B cell (primary cell): Measurements from ENCODE around the gene RPTOR. TPM values are rescaled to one million over a fixed set of nuclear protein-coding genes. Genes with fewer than 3 reads are reported as not detected.

Experiments used
- ATAC-seq: fragments of 200-7000 bp; cut with Tn5 transposase; one replicate; pipeline ENCODE4 v1.10.0; 2021; ENCODE audit warnings: low read depth, mild to moderate bottlenecking, moderate number of reproducible peaks, moderate library complexity
- CTCF ChIA-PET: fragments of 350-600 bp; sonication (Branson Sonifier 250); formaldehyde crosslinking; loops from one replicate; lab custom pipeline; 2021; ENCODE audit warnings: antibody characterized with exemption, inconsistent platforms; lab: Charles Lee
- POLR2A ChIA-PET: fragments of 350-600 bp; sonication (Branson Sonifier 250); formaldehyde crosslinking; loops from one replicate; lab custom pipeline; 2021; ENCODE audit warnings: antibody characterized with exemption; lab: Charles Lee
- DNase-seq: peaks from one replicate; pipeline ENCODE4 v3.0.0; 2013
- H2AFZ ChIP-seq: 2 replicates; pipeline ENCODE4 v1.6.1; 2012; ENCODE audit warnings: mild to moderate bottlenecking, low read depth, low read length; ENCODE audit not compliant: insufficient read depth, poor library complexity, severe bottlenecking
- H3K27ac ChIP-seq, 2 donors: 1 replicate in 1 of 2; 2 replicates in 1 of 2; pipeline ENCODE4 v1.5.1; 2012 to 2013; ENCODE audit warnings: low read length in 2 of 2, mild to moderate bottlenecking in 2 of 2, moderate library complexity in 1 of 2
- H3K27me3 ChIP-seq, 4 experiments: fragments of 200-600 bp in 1 of 4; sonication (generic) in 1 of 4; replicated peaks in 1 of 4; 1 replicate in 2 of 4; 2 replicates in 2 of 4; pipeline versions ENCODE4 v1.6.1 to v1.7.0; 2013 to 2016; ENCODE audit warnings: low read length in 3 of 4, mild to moderate bottlenecking in 2 of 4, mixed read lengths in 1 of 4, moderate library complexity in 1 of 4; ENCODE audit not compliant: insufficient read depth in 4 of 4, control insufficient read depth in 3 of 4; ENCODE audit errors: control extremely low read depth in 1 of 4
- H3K36me3 ChIP-seq, 2 experiments: replicated peaks in 1 of 2; 1 replicate in 1 of 2; 2 replicates in 1 of 2; pipeline versions ENCODE4 v1.6.1 to v1.7.1; 2013; ENCODE audit warnings: low read length in 1 of 2; ENCODE audit not compliant: insufficient read depth in 2 of 2, control insufficient read depth in 1 of 2; ENCODE audit errors: control extremely low read depth in 1 of 2, extremely low read depth in 1 of 2
- H3K4me1 ChIP-seq, 2 donors: fragments of 200-600 bp in 1 of 2; sonication (generic) in 1 of 2; 1 replicate in 1 of 2; 2 replicates in 1 of 2; pipeline versions ENCODE4 v1.5.1 to v1.6.1; 2013 to 2017; ENCODE audit warnings: low read length in 2 of 2; ENCODE audit not compliant: control insufficient read depth in 2 of 2, insufficient read depth in 2 of 2
- H3K4me2 ChIP-seq: replicated peaks from 2 replicates; pipeline ENCODE3; 2012; ENCODE audit warnings: mild to moderate bottlenecking, low read depth, low read length; ENCODE audit not compliant: poor library complexity, severe bottlenecking
- H3K4me3 ChIP-seq, 5 experiments: fragments of 200-600 bp in 1 of 5; sonication (generic) in 1 of 5; 1 replicate in 3 of 5; 2 replicates in 2 of 5; pipeline versions ENCODE4 v1.5.1 to v1.7.0; 2011 to 2016; ENCODE audit warnings: low read length in 4 of 5, mild to moderate bottlenecking in 4 of 5, low read depth in 2 of 5, control low read depth in 1 of 5, moderate library complexity in 1 of 5; ENCODE audit not compliant: insufficient read depth in 1 of 5; ENCODE audit errors: control extremely low read depth in 1 of 5, extremely low read depth in 1 of 5
- H3K79me2 ChIP-seq: fragments of 200-600 bp; sonication (generic); one replicate; pipeline ENCODE4 v1.6.0; 2016; ENCODE audit warnings: low read length; ENCODE audit not compliant: control insufficient read depth, insufficient read depth
- H3K9ac ChIP-seq: fragments of 200-600 bp; sonication (generic); 2 replicates; pipeline ENCODE4 v1.6.1; 2017; ENCODE audit warnings: mild to moderate bottlenecking, low read length, moderate library complexity
- H3K9me3 ChIP-seq, 3 donors: one replicate each; pipeline versions ENCODE4 v1.6.1 to v1.7.1; 2013; ENCODE audit warnings: low read length in 2 of 3; ENCODE audit not compliant: control insufficient read depth in 2 of 3, insufficient read depth in 1 of 3; ENCODE audit errors: control extremely low read depth in 1 of 3
- H4K20me1 ChIP-seq: 2 replicates; pipeline ENCODE4 v1.6.0; 2012; ENCODE audit warnings: mild to moderate bottlenecking, low read length; ENCODE audit not compliant: insufficient read depth, control insufficient read depth, poor library complexity, severe bottlenecking
- H3K27ac Mint-ChIP-seq: one replicate; pipeline ENCODE4 v1.8.0; 2021; ENCODE audit warnings: mixed read lengths
- H3K27me3 Mint-ChIP-seq: one replicate; pipeline ENCODE4 v1.8.0; 2021; ENCODE audit warnings: mixed read lengths
- H3K4me1 Mint-ChIP-seq: one replicate; pipeline ENCODE4 v1.8.0; 2021; ENCODE audit warnings: mixed read lengths
- H3K4me3 Mint-ChIP-seq: one replicate; pipeline ENCODE4 v1.8.0; 2021; ENCODE audit warnings: mixed read lengths
- H3K9me3 Mint-ChIP-seq: one replicate; pipeline ENCODE4 v1.8.0; 2022; ENCODE audit warnings: mixed read lengths; ENCODE audit not compliant: insufficient read depth
- CTCF ChIP-seq: fragments of 200-600 bp; IDR thresholded peaks from one replicate; pipeline ENCODE4 v1.8.0; 2022; ENCODE audit warnings: antibody characterized with exemption, mild to moderate bottlenecking
- EZH2 ChIP-seq: IDR thresholded peaks from 2 replicates; pipeline ENCODE4 v1.6.1; 2012; ENCODE audit warnings: borderline replicate concordance, low read depth, mild to moderate bottlenecking, moderate library complexity, low read length; ENCODE audit not compliant: insufficient read depth, poor library complexity, severe bottlenecking
- WGBS: methylation state at CpG from one replicate; pipeline ENCODE4 v1.1.5; 2013; ENCODE audit warnings: missing lambda C conversion rate; ENCODE audit not compliant: insufficient coverage; 5-methylcytosine and 5-hydroxymethylcytosine counted together
- intact Hi-C: fragments of 100-400 bp; cut with micrococcal nuclease; formaldehyde crosslinking; loops from one replicate; pipeline ENCODE4 v1.10.0; 2022
- polyA plus RNA-seq: library from polyadenylated mRNA; depleted of rRNA; stranded (reverse); fragments of >200 nt; gene quantifications from 2 replicates; pipeline ENCODE4 v1.2.3, GENCODE V29; 2012
- total RNA-seq, 2 donors: library from RNA; stranded (reverse); fragments of 120-200 nt in 1 of 2; gene quantifications; 1 replicate in 1 of 2; 2 replicates in 1 of 2; pipeline versions ENCODE4 v1.2.3 to v1.2.4, GENCODE V29; 2013 to 2022

Gene RPTOR
- total and polyA plus RNA-seq, 2 donors (not counting 1 experiment from before 2014, with no cell fraction given) = 13.4 to 58.8 TPM

DNA sequence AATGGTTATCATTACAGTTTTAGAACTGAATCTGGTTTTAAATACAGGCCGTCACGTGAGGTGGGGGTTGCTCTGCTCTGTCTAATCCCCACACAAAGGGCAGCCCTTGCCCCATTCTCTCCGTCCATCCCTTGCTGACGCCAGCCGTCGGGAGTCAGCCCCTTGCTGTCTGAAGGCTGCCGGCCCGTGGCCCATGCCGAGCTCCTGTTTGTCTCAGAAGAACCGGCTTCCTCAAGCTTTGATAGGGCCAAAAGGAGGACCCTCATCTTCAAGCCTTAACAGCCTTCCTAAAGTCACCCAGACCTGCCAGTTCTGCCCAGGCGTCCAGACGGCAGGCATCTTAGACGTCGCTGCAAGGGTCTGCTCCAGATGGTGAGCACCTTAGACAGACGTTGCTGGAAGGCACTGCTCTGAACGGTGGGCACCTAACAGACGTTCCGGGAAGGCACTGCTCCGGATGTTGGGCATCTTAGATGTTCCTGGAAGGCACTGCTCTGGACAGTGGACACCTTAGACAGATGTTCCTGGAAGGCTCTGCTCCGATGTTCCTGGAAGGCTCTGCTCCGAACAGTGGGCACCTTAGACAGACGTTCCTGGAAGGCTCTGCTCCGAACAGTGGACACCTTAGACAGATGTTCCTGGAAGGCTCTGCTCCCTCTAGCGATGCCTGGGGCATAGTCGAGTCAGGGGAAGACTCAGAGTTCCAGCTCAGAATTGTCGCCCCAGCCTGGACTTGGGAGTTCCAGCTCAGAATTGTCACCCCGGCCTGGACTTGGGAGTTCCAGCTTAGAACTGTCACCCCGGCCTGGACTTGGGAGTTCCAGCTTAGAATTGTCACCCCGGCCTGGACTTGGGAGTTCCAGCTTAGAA lies 411.9 kb downstream of the RPTOR start:
- DNase-seq = no peak
- whole genome bisulfite sequencing = 91% methylated on average over 24 of the region's 29 CpGs
- H3K27me3 ChIP-seq = no peaks in the 10 kb centered on the region
- peak overlapping the region; percentile 47 for H3K4me2 ChIP-seq
- H3K9ac ChIP-seq = no peak overlapping the region
- H3K27ac Mint-ChIP-seq = peak overlapping the region; percentile 97
- peaks cover 0 to 4% of the 10 kb centered on the region in 2 experiments for H3K36me3 ChIP-seq
- no peak for ATAC-seq
- H3K4me3 ChIP-seq = no peak overlapping the region
- H4K20me1 ChIP-seq = no peaks in the 10 kb centered on the region
- H3K4me1 Mint-ChIP-seq = peaks cover 26% of the 10 kb centered on the region
- H3K79me2 ChIP-seq = no peaks in the 10 kb centered on the region
- H3K27me3 Mint-ChIP-seq = no peaks in the 10 kb centered on the region
- POLR2A ChIA-PET = interaction anchor here (0.5 to 1.4 kb wide), 4 partner anchors 13 to 496 kb away, joined by 3 to 7 read pairs (median 5); no protein-coding TSS in a partner anchor
- peak overlapping the region; percentile 77 for H3K4me3 Mint-ChIP-seq
- no peaks in the 10 kb centered on the region for H3K9me3 Mint-ChIP-seq
- TF ChIP-seq EZH2 (no peak), CTCF (no peak)
- peaks cover 28 to 44% of the 10 kb centered on the region in 2 donors for H3K4me1 ChIP-seq
- peaks cover 0 to 3% (median 0%) of the 10 kb centered on the region in 3 donors for H3K9me3 ChIP-seq
- peak overlapping the region; percentile 71 for H2AFZ ChIP-seq
- intact Hi-C loops = loop anchor here (1.0 kb wide), 1 partner anchor 14 kb away; no protein-coding TSS in a partner anchor
- H3K27ac ChIP-seq = peak overlapping the region in 1 of 2 donors; percentile 84
- CTCF ChIA-PET = interaction anchor here (0.6 to 4.3 kb wide), 12 partner anchors 15 to 627 kb away, joined by 3 to 35 read pairs (median 4); no protein-coding TSS in a partner anchor
